GM23338 (cell line): ENCODE measurements around the gene SBK1.

Source experiments
- CTCF ChIP-seq, 2 experiments: fragments of 200-600 bp in 1 of 2; sonication (generic) in 1 of 2; conservative IDR thresholded peaks; 2 replicates each; pipeline versions ENCODE4 v1.5.1 to v1.6.1; 2016 to 2017; ENCODE audit warnings: antibody characterized with exemption in 2 of 2, low read depth in 2 of 2, mild to moderate bottlenecking in 2 of 2, moderate library complexity in 1 of 2
- ETS1 ChIP-seq: IDR thresholded peaks from 2 replicates; pipeline ENCODE4 v1.6.1; 2016; ENCODE audit warnings: antibody characterized with exemption
- EZH2phosphoT487 ChIP-seq: fragments of 200-600 bp; sonication (generic); IDR thresholded peaks from one replicate; pipeline ENCODE4 v1.8.1; 2018; ENCODE audit warnings: antibody characterized with exemption; ENCODE audit not compliant: unreplicated experiment
- POLR2AphosphoS5 ChIP-seq: IDR thresholded peaks from 2 replicates; pipeline ENCODE4 v1.6.1; 2016; ENCODE audit warnings: antibody characterized with exemption, low read depth
- REST ChIP-seq: IDR thresholded peaks from one replicate; pipeline ENCODE4 v1.6.1; 2018; ENCODE audit warnings: antibody characterized with exemption; ENCODE audit not compliant: unreplicated experiment

DNA sequence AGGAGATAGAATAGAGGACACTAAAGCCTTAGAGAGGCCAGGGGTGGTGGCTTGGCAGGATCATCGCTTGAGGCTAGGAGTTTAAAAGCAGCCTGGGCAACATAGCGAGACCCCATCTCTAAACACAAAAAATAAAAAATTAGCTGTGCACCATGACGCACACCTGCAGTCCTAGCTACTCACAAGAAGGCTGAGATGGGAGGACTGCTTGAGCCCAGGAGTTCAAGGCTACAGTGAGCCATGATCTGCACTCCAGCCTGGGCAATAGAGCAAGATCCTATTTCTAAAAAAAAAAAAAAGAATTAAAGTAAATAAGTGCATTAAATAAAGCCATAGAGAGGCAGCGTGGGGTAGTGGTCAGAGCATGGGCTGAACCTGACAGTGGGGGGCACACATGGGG, 19.1 kb downstream of the SBK1 start:
- TF ChIP-seq CTCF (conservative IDR thresholded peaks at IDR 0.05; ENCODE audit: low read depth in 2 of 2) (no peak), POLR2AphosphoS5 (no peak), ETS1 (no peak), REST (no peak), EZH2phosphoT487 (no peak)
